Progenitor cell of endocrine pancreas (in vitro differentiated cells): ENCODE results near the gene SAMD4B. TPM values are rescaled to one million over a fixed set of nuclear protein-coding genes. Genes with fewer than 3 reads are reported as not detected.
A peak's percentile ranks its signal among the peaks of the same experiment; 100 is the strongest.

Experiments
- DNase-seq: peaks from one replicate; pipeline ENCODE4 v3.0.0; 2021; ENCODE audit warnings: low spot score; ENCODE audit not compliant: unreplicated experiment
- H3K27ac Mint-ChIP-seq: 2 replicates; pipeline ENCODE4 v1.8.0; 2021; ENCODE audit warnings: mild to moderate bottlenecking, moderate library complexity, mixed read lengths
- H3K27me3 Mint-ChIP-seq: 2 replicates; pipeline ENCODE4 v1.8.0; 2021; ENCODE audit warnings: mixed read lengths
- H3K36me3 Mint-ChIP-seq: 2 replicates; pipeline ENCODE4 v1.8.0; 2022; ENCODE audit warnings: mixed read lengths; ENCODE audit not compliant: insufficient read depth
- H3K4me1 Mint-ChIP-seq: 2 replicates; pipeline ENCODE4 v1.8.0; 2021; ENCODE audit warnings: low read depth, mixed read lengths
- H3K4me3 Mint-ChIP-seq: 2 replicates; pipeline ENCODE4 v1.8.0; 2021; ENCODE audit warnings: low read depth, mild to moderate bottlenecking, moderate library complexity, mixed read lengths
- H3K9me3 Mint-ChIP-seq: 2 replicates; pipeline ENCODE4 v1.8.0; 2021; ENCODE audit warnings: low read depth, mixed read lengths
- CTCF ChIP-seq: fragments of 200-600 bp; sonication (generic); IDR thresholded peaks from one replicate; pipeline ENCODE4 v1.5.0; 2021; ENCODE audit warnings: antibody characterized with exemption, mild to moderate bottlenecking; ENCODE audit not compliant: unreplicated experiment
- total RNA-seq: library from RNA; stranded (reverse); gene quantifications from 2 replicates; pipeline ENCODE4 v1.2.1, GENCODE V29; 2021

Gene SAMD4B
- total RNA-seq, 1 donor from 2014 or later, result 152 TPM

GRCh38 chr19:39369200-39369599 lies 27.0 kb downstream of the SAMD4B start:
- H3K4me1 Mint-ChIP-seq, result no peaks in the 10 kb centered on the region
- no peaks in the 10 kb centered on the region for H3K9me3 Mint-ChIP-seq
- H3K36me3 Mint-ChIP-seq, result peaks cover 21% of the 10 kb centered on the region
- H3K27me3 Mint-ChIP-seq, result no peaks in the 10 kb centered on the region
- H3K4me3 Mint-ChIP-seq, result no peak overlapping the region
- TF ChIP-seq CTCF, result no peak
- no peak for DNase-seq
- H3K27ac Mint-ChIP-seq, result no peak overlapping the region

- H3K36me3 Mint-ChIP-seq, result peaks cover 22% of the 10 kb centered on the region
- H3K27ac Mint-ChIP-seq, result no peak overlapping the region
- H3K4me3 Mint-ChIP-seq, result no peak overlapping the region
These were observed 28.5 kb downstream of the SAMD4B start for GRCh38 chr19:39370735-39371134.

GRCh38 chr19:39372047-39372802 lies 30.0 kb downstream of the SAMD4B start:
- no peak for DNase-seq
- Mint-ChIP-seq H3K36me3 (peaks cover 30% of the 10 kb centered on the region), H3K27ac (no peak overlapping the region), H3K4me3 (no peak overlapping the region), H3K4me1 (no peaks in the 10 kb centered on the region), H3K27me3 (no peaks in the 10 kb centered on the region), H3K9me3 (no peaks in the 10 kb centered on the region)
- no peak for TF ChIP-seq CTCF

More at GRCh38 chr19:39370735-39371134, 28.5 kb downstream of the SAMD4B start:
- Mint-ChIP-seq H3K4me1 (no peaks in the 10 kb centered on the region), H3K27me3 (no peaks in the 10 kb centered on the region), H3K9me3 (no peaks in the 10 kb centered on the region)
- TF ChIP-seq CTCF, result no peak
- no peak for DNase-seq

- no peaks in the 10 kb centered on the region for H3K9me3 Mint-ChIP-seq
- H3K27me3 Mint-ChIP-seq, result no peaks in the 10 kb centered on the region
- no peaks in the 10 kb centered on the region for H3K4me1 Mint-ChIP-seq
- no peak for TF ChIP-seq CTCF
- H3K36me3 Mint-ChIP-seq, result peaks cover 31% of the 10 kb centered on the region
- no peak for DNase-seq
- H3K27ac Mint-ChIP-seq, result peak overlapping the region; percentile 25
- no peak overlapping the region for H3K4me3 Mint-ChIP-seq
These were observed 30.7 kb downstream of the SAMD4B start for GRCh38 chr19:39372941-39373340.

GRCh38 chr19:39375929-39376328 lies 33.7 kb downstream of the SAMD4B start:
- DNase-seq, result no peak
- Mint-ChIP-seq H3K4me1 (no peaks in the 10 kb centered on the region), H3K27ac (no peak overlapping the region), H3K9me3 (no peaks in the 10 kb centered on the region), H3K27me3 (no peaks in the 10 kb centered on the region), H3K36me3 (peaks cover 34% of the 10 kb centered on the region), H3K4me3 (no peak overlapping the region)
- no peak for TF ChIP-seq CTCF
